Measurements from ENCODE around the gene ITPRIP.

ITPRIP gene

DNA sequence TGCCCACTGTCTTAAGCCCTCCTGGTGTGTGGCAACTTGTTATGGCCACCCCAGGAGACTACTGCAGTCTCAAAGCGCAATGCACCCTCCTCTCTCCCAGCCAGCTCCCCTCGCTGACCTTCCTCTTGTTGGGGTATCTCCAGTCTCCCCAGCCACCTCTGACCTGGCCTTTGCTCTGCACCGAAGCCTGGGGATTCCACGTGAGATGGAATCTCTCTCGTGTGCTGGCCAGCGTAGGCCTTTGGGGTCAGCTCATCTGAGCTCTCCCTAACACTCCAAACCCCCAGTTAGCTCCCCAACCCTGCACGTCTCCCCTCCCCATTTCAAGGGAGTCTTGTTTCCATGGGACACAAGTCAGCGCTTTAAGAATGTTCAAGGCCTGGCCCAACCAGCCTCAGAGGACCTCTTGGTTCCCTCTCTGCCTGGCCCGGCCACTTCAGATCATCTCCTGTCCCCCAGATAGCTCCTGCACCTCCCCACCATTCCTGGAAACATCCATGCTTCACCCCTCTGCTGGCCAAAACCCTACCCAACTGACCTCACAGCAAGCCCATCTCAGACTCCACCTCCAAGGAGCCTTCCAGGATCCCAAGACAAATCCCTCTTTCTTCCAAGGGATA lies 11.2 kb downstream of the ITPRIP start:
- Histone ChIP-seq H2AFZ (ENCODE audit: low read depth, low read length) (no peak overlapping the region), H4K20me1 (ENCODE audit: insufficient read depth, low read length) (peaks cover 86% of the 10 kb centered on the region), H3K27ac (ENCODE audit: low read length) (no peak overlapping the region), H3K79me2 (ENCODE audit: low read length) (peaks cover 73% of the 10 kb centered on the region), H3K9me3 (ENCODE audit: insufficient read depth, low read length) (no peaks in the 10 kb centered on the region), H3K4me2 (ENCODE audit: low read length) (no peak overlapping the region), H3K4me3 (ENCODE audit: low read length) (no peak overlapping the region), H3K27me3 (ENCODE audit: low read depth, low read length) (no peaks in the 10 kb centered on the region), H3K9ac (ENCODE audit: low read length) (no peak overlapping the region), H3K36me3 (replicated peaks; ENCODE audit: low read depth, low read length) (no peaks in the 10 kb centered on the region), H3K4me1 (ENCODE audit: low read length) (peaks cover 10% of the 10 kb centered on the region)
- TF ChIP-seq EZH2phosphoT487 (IDR thresholded peaks at IDR 0.05; ENCODE audit: low read depth), result no peak
- TF ChIP-seq, protein P1, sequence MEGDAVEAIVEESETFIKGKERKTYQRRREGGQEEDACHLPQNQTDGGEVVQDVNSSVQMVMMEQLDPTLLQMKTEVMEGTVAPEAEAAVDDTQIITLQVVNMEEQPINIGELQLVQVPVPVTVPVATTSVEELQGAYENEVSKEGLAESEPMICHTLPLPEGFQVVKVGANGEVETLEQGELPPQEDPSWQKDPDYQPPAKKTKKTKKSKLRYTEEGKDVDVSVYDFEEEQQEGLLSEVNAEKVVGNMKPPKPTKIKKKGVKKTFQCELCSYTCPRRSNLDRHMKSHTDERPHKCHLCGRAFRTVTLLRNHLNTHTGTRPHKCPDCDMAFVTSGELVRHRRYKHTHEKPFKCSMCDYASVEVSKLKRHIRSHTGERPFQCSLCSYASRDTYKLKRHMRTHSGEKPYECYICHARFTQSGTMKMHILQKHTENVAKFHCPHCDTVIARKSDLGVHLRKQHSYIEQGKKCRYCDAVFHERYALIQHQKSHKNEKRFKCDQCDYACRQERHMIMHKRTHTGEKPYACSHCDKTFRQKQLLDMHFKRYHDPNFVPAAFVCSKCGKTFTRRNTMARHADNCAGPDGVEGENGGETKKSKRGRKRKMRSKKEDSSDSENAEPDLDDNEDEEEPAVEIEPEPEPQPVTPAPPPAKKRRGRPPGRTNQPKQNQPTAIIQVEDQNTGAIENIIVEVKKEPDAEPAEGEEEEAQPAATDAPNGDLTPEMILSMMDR (IDR thresholded peaks at IDR 0.05; ENCODE audit: low read depth, low read length), result no peak

DNA sequence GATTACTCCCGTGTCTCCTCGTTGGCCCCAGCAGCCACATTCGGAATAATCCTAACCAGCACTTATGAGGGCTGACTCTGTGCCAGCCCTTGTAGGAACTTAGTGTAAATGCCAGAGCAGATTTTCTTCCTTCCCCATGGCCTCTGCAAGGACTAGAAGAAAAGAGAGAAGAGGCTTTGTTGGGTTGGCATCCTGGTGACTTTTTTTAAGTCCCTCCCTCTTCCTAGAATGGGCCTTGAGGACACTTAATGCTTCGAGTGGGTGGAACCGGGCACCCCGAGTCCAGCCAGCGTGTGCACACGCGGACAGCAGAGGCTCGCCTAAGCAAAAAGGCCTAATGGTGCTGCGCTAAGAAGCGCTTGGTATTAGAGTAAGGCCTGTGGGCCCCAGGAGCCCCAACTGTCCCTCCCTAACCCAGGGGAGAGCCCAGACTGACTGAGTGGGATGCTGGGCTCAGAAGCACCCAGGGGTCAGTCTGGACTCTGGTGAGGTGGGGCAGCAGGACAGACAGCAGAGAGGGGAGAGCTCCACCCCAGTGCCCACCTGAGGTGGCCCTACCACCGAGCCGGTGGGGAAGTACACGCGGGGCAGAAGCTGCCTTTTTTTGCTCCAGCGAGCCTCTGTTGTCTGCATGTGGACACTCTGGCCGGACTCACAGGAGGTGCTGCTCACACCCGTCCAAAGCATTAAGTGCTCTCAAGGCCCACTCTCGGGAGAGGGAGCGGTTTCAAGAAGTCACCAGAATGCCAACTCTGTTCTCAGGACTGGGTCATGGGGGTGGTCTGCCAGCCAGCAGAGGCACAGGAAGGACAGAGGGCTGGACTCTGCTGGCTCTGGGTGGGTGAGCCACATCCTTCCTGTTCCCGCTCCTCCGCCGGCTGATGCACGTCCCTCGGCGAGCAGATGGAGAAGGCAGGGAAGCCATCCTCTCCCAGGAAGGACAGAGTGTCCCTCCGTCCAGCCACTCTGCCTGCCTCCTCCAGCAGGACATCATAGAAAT lies 12.5 kb downstream of the ITPRIP start:
- Histone ChIP-seq H3K27me3 (ENCODE audit: low read depth, low read length) (no peaks in the 10 kb centered on the region), H3K4me3 (ENCODE audit: low read length) (no peak overlapping the region), H4K20me1 (ENCODE audit: insufficient read depth, low read length) (peaks cover 87% of the 10 kb centered on the region), H3K9ac (ENCODE audit: low read length) (no peak overlapping the region), H3K4me2 (ENCODE audit: low read length) (no peak overlapping the region), H3K9me3 (ENCODE audit: insufficient read depth, low read length) (no peaks in the 10 kb centered on the region), H3K4me1 (ENCODE audit: low read length) (peaks cover 12% of the 10 kb centered on the region), H3K27ac (ENCODE audit: low read length) (no peak overlapping the region), H2AFZ (ENCODE audit: low read depth, low read length) (no peak overlapping the region), H3K79me2 (ENCODE audit: low read length) (peaks cover 68% of the 10 kb centered on the region), H3K36me3 (replicated peaks; ENCODE audit: low read depth, low read length) (no peaks in the 10 kb centered on the region)
- TF ChIP-seq, protein P1 (IDR thresholded peaks at IDR 0.05; ENCODE audit: low read depth, low read length), result no peak
- TF ChIP-seq EZH2phosphoT487 (IDR thresholded peaks at IDR 0.05; ENCODE audit: low read depth), result no peak

DNA sequence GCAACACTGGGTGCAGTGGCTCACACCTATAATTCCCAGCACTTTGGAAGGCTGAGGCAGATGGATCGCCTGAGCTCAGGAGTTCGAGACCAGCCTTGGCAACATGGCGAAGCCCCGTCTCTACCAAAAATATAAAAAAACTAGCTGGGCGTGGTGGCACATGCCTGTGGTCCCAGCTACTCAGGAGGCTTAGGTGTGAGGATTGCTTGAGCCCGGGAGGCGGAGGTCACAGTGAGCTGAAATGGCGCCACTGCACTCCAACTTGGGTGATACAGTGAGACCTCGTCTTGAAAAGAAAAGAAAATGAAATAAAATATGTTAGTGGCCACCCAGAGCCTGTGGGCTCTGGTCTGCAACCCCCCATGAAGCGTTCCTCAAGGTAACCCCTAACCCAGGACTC lies 13.3 kb downstream of the ITPRIP start:
- H3K79me2 ChIP-seq (ENCODE audit: low read length), result peaks cover 62% of the 10 kb centered on the region
- no peak overlapping the region for H3K9ac ChIP-seq (ENCODE audit: low read length)
- no peaks in the 10 kb centered on the region for H3K27me3 ChIP-seq (ENCODE audit: low read depth, low read length)
- H3K36me3 ChIP-seq (replicated peaks; ENCODE audit: low read depth, low read length), result no peaks in the 10 kb centered on the region
- no peak overlapping the region for H2AFZ ChIP-seq (ENCODE audit: low read depth, low read length)
- peaks cover 83% of the 10 kb centered on the region for H4K20me1 ChIP-seq (ENCODE audit: insufficient read depth, low read length)
- no peaks in the 10 kb centered on the region for H3K9me3 ChIP-seq (ENCODE audit: insufficient read depth, low read length)
- H3K4me2 ChIP-seq (ENCODE audit: low read length), result no peak overlapping the region
- H3K4me1 ChIP-seq (ENCODE audit: low read length), result peaks cover 12% of the 10 kb centered on the region
- TF ChIP-seq EZH2phosphoT487 (IDR thresholded peaks at IDR 0.05; ENCODE audit: low read depth), result no peak
- TF ChIP-seq, protein P1 (IDR thresholded peaks at IDR 0.05; ENCODE audit: low read depth, low read length), result no peak
- no peak overlapping the region for H3K4me3 ChIP-seq (ENCODE audit: low read length)
- no peak overlapping the region for H3K27ac ChIP-seq (ENCODE audit: low read length)

DNA sequence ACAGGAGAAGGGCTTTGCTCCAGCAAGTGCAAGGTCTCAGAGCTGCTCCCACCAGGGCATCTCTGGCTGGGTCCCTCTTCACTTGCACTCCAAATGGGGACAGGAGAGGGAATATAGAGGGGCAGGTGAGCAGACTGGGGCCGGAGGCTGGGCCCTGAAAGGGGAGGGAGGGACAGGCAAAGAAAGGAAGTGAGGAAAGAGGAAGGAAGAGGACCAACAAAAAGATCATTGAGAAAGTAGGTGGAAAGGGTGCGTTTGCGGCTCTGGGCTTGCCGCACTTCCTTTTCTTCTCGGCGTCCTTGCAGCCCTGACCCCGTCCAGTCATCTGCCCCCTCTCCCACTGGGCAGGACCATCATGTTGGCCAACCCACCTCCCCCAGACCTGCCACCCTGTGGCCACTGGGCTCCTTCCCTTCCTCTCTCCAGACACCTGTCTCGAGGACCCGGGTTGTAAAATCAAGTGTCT lies 14.0 kb downstream of the ITPRIP start:
- TF ChIP-seq EZH2phosphoT487 (IDR thresholded peaks at IDR 0.05; ENCODE audit: low read depth), result no peak
- Histone ChIP-seq H2AFZ (ENCODE audit: low read depth, low read length) (no peak overlapping the region), H3K27ac (ENCODE audit: low read length) (no peak overlapping the region), H3K27me3 (ENCODE audit: low read depth, low read length) (no peaks in the 10 kb centered on the region), H3K9ac (ENCODE audit: low read length) (no peak overlapping the region), H3K79me2 (ENCODE audit: low read length) (peaks cover 60% of the 10 kb centered on the region), H3K36me3 (replicated peaks; ENCODE audit: low read depth, low read length) (no peaks in the 10 kb centered on the region), H3K4me2 (ENCODE audit: low read length) (no peak overlapping the region), H4K20me1 (ENCODE audit: insufficient read depth, low read length) (peaks cover 82% of the 10 kb centered on the region), H3K4me1 (ENCODE audit: low read length) (peaks cover 12% of the 10 kb centered on the region), H3K4me3 (ENCODE audit: low read length) (no peak overlapping the region), H3K9me3 (ENCODE audit: insufficient read depth, low read length) (no peaks in the 10 kb centered on the region)

Data from OCI-LY3 (cell line).